ENCODE results near the gene CP.
"Not testable (repeated sequence)": the region's sequence is repeated elsewhere in the genome, so short reads cannot be mapped to it uniquely, and the experiment has no call there.

The CP gene

DNA sequence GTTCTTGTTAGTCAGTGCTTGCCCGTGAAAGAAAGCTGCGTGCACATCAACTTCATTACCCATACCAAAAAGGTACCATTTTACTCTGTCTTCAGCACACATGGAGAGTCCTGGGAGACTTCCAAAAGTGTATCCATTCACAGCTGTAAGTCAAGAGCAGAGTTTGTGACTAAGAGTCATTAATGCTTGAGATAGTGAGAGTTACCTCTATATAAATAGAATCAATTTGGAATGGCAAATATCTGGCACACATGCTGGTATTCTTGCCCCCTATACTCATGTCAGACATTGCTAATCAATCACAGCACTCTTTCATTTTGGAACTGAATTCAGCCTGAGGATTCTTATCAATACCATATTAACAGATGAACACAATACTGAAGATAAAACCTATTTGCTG, 14.2 kb downstream of the CP start:
- CTCF ChIA-PET: interaction anchor here (0.6 to 1.8 kb wide), 3 partner anchors 16 to 33 kb away, joined by 4 to 6 read pairs (median 5); no protein-coding TSS in a partner anchor
- POLR2A ChIA-PET: no interaction called here
- DNase-seq (ENCODE audit: extremely low spot score): no peak
- TF ChIP-seq, protein P1, sequence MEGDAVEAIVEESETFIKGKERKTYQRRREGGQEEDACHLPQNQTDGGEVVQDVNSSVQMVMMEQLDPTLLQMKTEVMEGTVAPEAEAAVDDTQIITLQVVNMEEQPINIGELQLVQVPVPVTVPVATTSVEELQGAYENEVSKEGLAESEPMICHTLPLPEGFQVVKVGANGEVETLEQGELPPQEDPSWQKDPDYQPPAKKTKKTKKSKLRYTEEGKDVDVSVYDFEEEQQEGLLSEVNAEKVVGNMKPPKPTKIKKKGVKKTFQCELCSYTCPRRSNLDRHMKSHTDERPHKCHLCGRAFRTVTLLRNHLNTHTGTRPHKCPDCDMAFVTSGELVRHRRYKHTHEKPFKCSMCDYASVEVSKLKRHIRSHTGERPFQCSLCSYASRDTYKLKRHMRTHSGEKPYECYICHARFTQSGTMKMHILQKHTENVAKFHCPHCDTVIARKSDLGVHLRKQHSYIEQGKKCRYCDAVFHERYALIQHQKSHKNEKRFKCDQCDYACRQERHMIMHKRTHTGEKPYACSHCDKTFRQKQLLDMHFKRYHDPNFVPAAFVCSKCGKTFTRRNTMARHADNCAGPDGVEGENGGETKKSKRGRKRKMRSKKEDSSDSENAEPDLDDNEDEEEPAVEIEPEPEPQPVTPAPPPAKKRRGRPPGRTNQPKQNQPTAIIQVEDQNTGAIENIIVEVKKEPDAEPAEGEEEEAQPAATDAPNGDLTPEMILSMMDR (IDR thresholded peaks at IDR 0.05; ENCODE audit: control extremely low read depth, extremely low read depth, low read depth, missing control alignments): no peak

DNA sequence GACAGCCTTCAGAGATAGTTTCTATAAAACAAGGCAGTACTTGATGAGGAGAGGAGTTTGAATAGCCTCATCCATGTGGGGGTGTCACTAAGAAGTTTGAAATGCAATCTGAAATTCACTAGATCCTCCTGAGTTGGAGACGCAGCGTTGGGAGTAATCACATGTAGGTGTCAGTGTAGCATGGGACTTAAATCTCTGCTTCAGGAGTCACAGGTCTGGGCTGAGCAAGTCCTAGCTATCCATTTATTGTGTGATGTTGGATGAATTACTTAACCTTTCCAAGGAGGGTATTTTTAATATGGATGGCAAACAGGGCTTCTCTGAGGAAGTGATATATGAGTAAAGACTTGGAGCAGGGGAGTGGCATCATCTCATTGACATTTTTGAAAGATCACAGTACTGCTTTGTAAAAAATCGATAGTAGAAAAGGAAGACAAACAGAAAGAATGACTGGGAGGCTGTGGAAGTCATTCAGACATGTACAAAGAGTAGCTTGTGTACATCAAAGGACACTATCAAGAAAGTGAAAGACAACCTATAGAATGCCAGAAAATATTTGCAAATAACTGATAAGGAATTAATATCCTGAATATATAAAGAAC, 17.1 kb downstream of the CP start:
- TF ChIP-seq, protein P1 (IDR thresholded peaks at IDR 0.05; ENCODE audit: control extremely low read depth, extremely low read depth, low read depth, missing control alignments): no peak
- no peak for DNase-seq (ENCODE audit: extremely low spot score)
- ChIA-PET CTCF (no interaction called here), POLR2A (no interaction called here)

DNA sequence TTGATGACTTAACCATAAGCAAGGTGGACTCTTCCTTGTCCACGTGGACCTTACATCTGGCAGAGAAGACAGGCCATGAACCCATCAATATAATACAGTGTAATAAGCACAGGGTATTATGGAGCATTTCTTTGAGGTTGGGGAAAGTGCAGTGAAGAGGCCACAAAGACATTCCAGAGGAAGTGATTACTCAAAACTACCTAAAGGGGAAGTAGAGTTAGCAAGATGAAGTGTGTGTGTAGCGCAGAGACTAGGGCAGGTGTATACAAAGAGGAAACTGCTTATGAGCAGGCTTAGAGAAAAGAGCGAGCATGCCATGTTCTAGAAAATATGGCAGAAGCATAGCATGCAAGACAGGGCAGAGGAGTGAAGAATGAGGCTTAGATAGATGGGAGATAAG, 17.9 kb downstream of the CP start:
- CTCF ChIA-PET: interaction anchor here (1.3 kb wide), 1 partner anchor 70 kb away, joined by 3 read pairs; no protein-coding TSS in a partner anchor
- DNase-seq (ENCODE audit: extremely low spot score): peak; percentile 54
- POLR2A ChIA-PET: no interaction called here
- TF ChIP-seq, protein P1 (IDR thresholded peaks at IDR 0.05; ENCODE audit: control extremely low read depth, extremely low read depth, low read depth, missing control alignments): no peak

DNA sequence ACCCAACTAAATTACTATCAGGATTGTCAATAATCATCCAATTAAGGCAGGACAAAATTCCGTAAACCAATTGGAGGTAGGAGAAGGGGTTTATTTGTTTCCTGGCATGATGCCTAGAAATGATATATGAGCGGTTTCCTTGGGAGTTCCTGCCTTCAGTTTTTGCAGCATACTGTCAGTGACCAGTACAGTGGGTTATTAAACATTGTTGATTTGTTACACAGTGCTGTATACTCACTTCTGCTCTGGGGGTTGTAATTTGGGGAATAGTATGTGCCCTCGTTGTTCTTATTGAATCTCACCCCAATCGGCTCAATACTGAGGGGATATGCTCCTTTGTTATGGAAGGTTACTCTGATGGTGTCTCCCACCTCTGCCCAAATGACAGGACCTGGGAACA, 22.2 kb downstream of the CP start:
- ChIA-PET POLR2A (no interaction called here), CTCF (no interaction called here)
- TF ChIP-seq, protein P1 (IDR thresholded peaks at IDR 0.05; ENCODE audit: control extremely low read depth, extremely low read depth, low read depth, missing control alignments): no peak
- no peak for DNase-seq (ENCODE audit: extremely low spot score)

DNA sequence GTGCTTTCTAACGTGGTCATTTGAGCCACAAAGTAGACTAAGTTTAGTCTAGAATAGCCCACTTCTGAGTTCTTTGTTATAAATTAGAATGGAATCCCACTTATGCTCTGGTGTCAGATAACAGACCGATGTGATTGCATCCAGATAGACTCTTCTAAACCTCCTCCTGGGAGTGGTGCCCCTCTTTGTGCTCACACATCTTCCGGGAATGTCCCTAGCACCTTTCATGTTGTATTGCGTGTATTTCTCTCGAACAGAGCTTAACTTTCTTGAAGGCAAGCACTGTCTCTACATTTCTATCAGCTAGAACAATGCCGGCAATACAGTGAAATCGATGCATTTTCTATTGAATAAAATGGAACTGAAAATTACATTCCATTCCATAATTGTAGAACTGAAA, 23.0 kb downstream of the CP start:
- no peak for DNase-seq (ENCODE audit: extremely low spot score)
- CTCF ChIA-PET: no interaction called here
- TF ChIP-seq, protein P1 (IDR thresholded peaks at IDR 0.05; ENCODE audit: control extremely low read depth, extremely low read depth, low read depth, missing control alignments): no peak
- POLR2A ChIA-PET: no interaction called here

DNA sequence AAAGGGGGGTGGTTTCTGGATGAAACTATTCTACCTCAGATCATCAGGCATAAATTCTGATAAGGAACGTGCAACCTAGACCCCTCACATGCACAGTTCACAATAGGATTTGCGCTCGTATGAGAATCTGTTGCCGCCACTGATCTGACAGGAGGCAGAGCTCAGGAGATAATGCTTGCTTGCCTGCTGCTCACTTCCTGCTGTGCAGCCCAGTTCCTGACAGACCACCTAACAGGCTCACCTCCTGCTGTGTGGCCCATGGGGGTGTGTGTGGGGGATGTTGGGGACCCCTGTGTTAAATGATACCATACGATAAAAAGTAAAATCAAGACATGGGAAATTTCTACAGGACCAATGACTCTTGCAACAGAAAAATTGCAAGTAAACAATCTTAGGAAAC, 24.0 kb downstream of the CP start:
- POLR2A ChIA-PET: no interaction called here
- DNase-seq (ENCODE audit: extremely low spot score): no peak
- CTCF ChIA-PET: no interaction called here
- TF ChIP-seq, protein P1 (IDR thresholded peaks at IDR 0.05; ENCODE audit: control extremely low read depth, extremely low read depth, low read depth, missing control alignments): no peak

DNA sequence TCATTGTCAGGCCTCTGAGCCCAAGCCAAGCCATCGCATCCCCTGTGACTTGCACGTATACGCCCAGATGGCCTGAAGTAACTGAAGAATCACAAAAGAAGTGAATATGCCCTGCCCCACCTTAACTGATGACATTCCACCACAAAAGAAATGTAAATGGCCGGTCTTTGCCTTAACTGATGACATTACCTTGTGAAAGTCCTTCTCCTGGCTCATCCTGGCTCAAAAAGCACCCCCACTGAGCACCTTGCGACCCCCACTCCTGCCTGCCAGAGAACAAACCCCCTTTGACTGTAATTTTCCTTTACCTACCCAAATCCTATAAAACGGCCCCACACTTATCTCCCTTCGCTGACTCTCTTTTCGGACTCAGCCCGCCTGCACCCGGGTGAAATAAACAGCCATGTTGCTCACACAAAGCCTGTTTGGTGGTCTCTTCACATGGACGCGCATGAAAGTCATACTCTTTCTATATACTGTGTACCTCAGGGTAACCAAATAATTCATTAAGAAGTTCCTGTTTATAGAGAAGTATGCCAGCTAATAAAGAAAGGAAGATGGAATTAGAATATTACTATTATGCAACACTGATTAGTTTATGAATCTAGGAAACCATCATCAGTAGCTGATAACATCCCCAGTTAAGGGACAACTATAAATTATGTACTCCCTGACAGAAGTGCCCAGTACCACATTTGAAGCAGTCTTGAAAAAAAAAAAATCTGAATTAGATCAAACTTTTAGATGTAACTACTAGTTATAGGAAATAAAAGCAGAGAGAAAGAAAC, 24.6 kb downstream of the CP start:
- CTCF ChIA-PET; POLR2A ChIA-PET; DNase-seq (ENCODE audit: extremely low spot score): not testable (repeated sequence)

Measured in GM10248 (cell line).